PC-3 (cell line): ENCODE data around the gene IKZF1.

ENCODE experiments used
- CTCF ChIP-seq: fragments of 300-600 bp; sonication (generic); conservative IDR thresholded peaks from 2 replicates; pipeline ENCODE4 v1.5.1; 2017; ENCODE audit warnings: antibody characterized with exemption, low read depth, mild to moderate bottlenecking, low read length
- EZH2 ChIP-seq: fragments of 300-600 bp; sonication (generic); IDR thresholded peaks from one replicate; pipeline ENCODE4 v1.6.1; 2017; ENCODE audit warnings: antibody characterized with exemption, mild to moderate bottlenecking, low read length; ENCODE audit not compliant: unreplicated experiment
- EZH2phosphoT487 ChIP-seq: fragments of 300-600 bp; sonication (generic); IDR thresholded peaks from 2 replicates; pipeline ENCODE4 v1.6.1; 2018; ENCODE audit warnings: mild to moderate bottlenecking, antibody characterized with exemption, low read length, borderline replicate concordance

- TF ChIP-seq CTCF, result no peak
- no peak for TF ChIP-seq EZH2phosphoT487
- TF ChIP-seq EZH2, result no peak
These were observed 28.7 kb downstream of the IKZF1 start for GRCh38 chr7:50333221-50333651.
